HG02759 (cell line): ENCODE results near the gene ZNF705A.
"Not testable (repeated sequence)": the region's sequence is repeated elsewhere in the genome, so short reads cannot be mapped to it uniquely, and the experiment has no call there.

Experiments
- ATAC-seq: cut with Tn5 transposase; IDR thresholded peaks from one replicate; pipeline ENCODE4 v1.9.1; 2021; ENCODE audit warnings: mild to moderate bottlenecking, moderate library complexity; ENCODE audit not compliant: unreplicated experiment

The ZNF705A gene

DNA sequence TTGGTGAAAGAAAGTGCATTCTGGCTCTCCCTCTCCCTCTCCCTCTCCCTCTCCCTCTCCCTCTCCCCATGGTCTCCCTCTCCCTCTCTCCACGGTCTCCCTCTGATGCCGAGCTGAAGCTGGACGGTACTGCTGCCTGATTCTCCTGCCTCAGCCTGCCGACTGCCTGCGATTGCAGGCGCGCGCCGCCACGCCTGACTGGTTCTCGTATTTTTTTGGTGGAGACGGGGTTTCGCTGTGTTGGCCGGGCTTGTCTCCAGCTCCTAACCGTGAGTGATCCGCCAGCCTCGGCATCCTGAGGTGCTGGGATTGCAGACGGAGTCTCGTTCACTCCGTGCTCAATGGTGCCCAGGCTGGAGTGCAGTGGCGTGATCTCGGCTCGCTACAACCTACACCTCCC lies 26.5 kb downstream of the ZNF705A start:
- ATAC-seq, result not testable (repeated sequence)

DNA sequence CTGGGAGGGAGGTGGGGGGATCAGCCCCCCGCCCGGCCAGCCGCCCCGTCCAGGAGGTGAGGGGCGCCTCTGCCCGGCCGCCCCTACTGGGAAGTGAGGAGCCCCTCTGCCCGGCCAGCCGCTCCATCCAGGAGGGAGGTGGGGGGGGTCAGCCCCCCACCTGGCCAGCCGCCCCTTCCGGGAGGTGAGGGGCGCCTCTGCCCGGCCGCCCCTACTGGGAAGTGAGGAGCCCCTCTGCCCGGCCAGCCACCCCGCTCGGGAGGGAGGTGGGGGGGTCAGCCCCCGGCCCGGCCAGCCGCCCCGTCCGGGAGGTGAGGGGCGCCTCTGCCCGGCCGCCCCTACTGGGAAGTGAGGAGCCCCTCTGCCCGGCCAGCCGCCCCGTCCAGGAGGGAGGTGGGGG lies 27.4 kb downstream of the ZNF705A start:
- not testable (repeated sequence) for ATAC-seq

DNA sequence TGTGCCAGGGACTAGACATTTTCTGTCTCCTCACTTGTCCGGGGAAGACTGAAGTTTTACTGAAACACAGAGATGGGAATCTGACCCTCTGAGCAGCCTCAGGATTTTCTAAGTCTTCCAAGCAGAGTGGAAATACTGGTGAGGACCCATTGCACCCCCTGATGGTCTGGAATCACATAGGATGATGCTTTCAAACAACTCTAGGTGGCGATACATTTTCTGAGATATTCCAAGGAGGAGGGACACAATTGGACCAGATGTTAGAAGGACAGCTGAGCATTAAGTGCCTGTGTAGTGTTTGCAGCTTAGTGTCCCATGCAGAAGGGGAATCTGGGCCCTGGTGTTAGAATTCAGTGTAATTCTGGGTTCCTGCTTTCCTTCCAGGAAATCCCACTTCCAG lies 31.3 kb downstream of the ZNF705A start:
- not testable (repeated sequence) for ATAC-seq

DNA sequence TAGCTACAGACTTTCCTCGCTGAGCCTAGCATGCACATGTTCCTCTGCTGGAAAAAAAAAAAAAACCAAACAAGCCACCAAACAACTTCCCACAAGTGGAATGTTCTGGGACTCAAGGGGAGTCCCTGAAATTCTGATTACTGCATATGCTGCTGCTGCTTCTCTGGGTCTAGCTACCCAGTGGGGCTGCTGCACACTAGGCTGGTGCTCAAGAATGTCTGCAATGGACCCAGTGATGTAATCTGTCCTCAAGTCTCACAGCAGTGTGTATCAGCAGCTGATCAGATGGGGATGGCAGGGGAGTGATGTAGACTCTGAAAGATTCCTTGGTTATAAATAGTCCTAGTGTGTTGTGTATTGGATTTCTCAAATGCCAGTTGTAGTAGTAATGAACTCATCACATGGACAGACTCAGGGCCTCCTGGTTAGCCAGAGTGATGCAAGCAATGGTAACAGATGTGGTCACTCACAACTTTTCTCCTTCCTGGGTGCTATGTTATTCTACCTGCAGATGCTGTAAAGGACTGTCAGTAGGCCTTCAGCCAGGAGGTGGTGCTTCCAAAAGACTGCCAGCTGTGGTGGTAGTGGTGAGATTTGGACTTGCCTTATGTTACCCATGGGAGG lies 41.0 kb downstream of the ZNF705A start:
- not testable (repeated sequence) for ATAC-seq

DNA sequence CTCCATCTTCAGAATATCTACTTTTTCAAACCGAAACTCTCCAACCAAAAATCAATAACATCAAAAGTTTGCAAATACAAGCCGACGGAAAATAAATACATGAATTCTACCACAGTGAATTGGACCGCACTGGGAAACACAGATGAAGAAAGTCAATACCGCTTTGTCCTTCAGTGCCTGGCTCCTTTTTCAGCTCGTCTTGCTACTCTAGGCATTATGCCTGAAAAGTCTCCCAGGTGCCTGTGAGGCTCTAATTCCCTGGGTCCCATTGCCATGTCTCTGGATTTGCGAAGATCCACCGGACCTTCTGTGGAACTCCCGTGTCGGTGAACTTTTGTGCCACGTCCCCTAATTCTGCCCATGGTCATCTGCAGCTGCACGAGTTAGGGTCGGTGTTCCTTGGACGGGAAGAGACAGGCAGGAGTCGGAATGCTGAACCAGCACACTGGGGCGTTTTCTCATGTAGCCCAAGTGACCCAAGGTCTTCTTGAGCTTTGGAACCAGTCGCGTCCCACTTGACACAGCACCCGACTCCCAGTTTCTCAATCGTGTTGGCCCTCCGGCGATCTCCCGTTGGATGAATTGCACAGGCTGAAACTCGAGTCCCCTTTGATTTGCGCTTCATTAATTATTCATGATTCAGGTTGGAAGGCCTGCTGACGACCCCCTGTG lies 62.0 kb downstream of the ZNF705A start:
- not testable (repeated sequence) for ATAC-seq

DNA sequence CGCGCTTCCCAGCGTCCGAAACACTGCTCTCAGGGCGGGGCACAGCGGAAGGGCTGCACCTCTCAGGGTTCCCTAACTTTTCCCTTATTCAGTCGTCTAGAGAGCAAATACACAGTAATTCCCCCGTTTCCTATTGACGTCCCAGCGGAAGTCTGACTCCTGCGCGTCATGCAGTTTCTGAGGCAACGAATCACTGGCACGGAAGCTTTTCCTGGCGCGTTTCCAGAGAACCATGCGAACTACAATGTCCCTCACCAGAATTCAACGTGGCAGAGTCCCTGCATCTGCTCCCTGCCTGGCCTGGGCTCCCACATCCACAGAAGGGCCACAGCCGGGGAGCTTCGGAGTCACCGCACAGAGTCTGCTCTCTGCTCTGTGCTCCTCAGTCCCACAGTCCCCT lies 64.6 kb downstream of the ZNF705A start:
- ATAC-seq, result not testable (repeated sequence)

DNA sequence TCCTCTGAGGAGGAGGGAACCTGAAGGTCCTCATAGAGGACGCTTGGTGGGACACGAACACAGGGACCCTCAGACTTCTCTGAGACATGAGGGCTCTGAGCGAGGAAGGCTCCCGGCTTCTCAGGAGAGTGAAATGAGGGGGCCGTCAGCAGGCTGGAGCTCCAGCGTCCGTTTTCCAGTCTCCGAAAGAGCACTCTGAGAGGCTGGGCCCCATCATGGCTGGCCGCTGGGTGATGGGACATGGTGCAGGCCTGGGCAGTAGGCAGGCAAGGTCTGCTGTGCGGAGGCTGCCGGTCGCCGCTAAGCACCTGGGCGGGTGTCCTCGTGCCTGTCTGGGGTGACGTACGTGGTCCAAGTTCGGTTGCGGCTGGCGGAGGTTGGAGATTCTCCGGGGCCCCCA lies 65.0 kb downstream of the ZNF705A start:
- not testable (repeated sequence) for ATAC-seq

DNA sequence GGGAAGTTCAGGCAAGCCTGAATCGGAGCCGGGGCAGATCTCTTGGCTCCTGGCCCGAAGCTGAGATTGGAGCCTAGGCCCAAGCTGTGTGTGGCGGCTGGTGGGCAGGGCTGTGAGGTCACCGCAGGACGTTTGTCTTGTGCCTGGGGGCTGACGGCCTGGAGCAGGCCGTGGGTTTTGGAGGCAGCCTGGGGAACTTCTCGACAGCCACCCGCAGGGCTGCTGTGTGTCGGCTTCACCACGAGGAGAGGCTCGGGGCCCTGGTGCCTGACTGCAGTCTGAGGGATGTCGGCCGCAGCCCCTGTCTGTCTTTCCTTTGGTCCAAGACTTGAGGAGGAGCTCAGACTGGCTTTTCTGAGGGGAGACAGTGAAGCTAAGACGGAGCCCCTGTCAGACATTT lies 65.5 kb downstream of the ZNF705A start:
- ATAC-seq, result not testable (repeated sequence)

DNA sequence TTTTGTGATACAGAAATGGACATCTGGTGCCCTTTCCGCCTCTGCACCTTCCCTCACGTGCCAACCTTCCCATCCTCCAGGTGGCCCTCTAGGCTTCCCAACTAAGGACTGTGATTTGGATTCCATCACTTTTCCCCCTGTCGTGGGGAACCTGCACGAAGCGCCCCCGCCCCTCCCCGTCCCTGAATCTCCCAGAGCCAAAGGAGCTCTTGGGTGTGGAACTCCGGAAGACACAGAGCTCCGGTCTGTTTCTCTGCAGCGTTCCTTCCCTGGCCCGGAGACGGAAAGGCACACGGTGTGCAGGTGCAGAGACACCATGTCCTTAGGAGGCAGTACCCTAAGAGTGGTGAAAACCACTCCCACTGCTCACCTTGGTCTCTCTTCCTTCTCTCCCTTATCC lies 66.8 kb downstream of the ZNF705A start:
- ATAC-seq, result not testable (repeated sequence)

DNA sequence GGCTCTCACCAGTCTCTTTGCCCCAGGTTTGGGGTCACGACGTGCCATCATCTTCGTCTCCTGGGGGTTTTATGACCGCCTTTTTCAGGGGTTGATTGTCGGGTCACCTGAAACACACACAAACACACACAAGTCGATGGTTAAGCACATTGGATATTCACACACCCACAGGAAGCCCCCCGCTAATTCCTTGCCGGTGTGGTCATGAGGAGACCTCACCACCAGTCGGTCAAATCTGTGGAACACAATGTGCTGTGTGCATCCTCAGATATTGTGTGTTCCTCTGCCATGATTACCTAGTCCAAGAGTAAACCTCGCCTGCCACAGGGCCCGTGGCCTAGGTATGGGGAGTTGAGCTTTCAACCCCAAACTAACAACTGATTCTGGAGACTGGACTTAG lies 68.0 kb downstream of the ZNF705A start:
- not testable (repeated sequence) for ATAC-seq

DNA sequence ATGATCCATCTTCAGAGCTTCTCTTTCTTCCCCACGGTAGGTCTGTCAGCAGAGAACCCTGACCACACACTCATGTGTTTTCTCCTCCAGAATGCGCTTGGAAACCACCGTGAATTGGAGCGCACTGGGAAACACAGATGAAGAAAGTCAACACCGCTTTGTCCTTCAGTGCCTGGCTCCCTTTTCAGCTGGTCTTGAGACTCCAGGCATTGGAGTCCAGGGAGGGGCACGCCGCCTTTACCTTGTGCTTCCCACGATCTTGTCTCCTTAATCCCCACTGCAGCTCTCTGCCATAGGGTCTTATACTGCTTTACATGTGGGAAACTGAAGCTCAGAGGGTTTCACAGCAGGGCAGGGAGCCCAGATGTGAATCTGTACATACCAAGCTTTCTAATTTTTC lies 69.5 kb downstream of the ZNF705A start:
- no peak for ATAC-seq

DNA sequence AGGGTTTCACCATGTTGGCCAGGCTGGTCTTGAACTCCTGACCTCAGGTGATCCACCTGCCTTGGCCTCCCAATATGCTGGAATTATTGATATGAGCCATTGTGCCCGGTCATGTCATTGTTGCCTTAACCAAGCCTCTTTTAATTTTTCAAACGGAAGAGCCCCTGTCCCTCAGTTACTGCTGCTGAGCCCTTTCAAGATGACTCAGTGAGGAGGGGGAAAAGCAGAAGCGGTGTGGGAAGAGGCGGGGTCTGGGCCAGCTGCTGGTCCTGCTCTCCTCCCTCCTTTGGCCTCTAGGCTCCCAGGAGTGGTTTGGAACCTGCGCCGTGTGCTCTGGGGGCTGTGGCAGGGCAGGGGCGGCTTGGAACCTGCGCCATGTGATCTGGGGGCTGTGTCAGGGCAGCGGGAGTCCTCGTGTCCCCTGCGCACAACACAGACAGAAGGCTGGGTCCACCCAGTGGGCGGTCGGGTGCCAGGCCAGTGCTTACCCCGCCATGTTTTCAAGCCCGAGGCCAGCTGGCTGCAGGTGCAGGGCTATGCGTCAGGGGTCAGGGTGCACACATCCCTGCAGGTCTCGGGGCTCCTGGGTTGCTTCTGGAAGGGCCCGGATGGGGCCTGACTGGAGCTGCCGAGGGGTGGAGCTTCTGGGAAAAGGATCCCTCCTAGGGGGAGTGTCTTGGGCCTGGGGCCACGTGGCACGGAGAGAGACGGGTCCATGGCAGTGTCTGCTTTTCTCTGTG lies 70.3 kb downstream of the ZNF705A start, which contains the start of gene FAM90A1:
Gene FAM90A1 (minus strand): TSS at position 627 of the 740 bp plus-strand sequence. CDS start 2,786 bp downstream, outside the sequence.
- not testable (repeated sequence) for ATAC-seq

DNA sequence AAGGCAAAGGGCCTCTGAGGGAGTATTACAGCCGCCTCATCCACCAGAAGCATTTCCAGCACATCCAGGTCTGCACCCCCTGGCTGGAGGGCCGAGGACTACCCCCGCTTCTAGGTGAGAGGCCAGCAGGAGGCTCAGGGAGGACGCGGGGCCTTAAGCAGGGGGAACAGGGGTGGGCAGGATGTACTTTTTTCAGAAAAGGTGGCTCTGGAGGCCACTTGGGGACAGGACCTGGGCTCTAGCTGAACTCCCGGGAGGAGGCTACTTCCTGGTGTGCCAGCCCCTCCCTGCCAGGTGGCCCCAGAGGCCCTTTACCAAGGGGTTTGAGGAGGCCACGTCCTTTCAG lies 70.9 kb downstream of the ZNF705A start:
- not testable (repeated sequence) for ATAC-seq

DNA sequence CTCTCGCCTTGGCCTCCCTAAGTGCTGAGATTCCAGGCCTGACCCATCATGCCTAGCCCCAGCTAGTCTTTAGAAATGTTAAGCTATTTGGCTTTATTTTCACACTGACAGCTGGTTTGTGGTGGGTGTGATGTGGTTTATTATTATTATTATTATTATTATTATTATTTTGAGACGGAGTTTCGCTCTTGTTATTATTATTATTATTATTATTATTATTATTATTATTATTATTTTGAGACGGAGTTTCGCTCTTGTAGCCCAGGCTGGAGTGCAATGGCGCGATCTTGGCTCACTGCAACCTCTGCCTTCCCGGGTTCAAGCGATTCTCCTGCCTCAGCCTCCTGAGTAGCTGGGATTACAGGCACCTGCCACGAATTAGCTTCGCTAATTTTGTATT lies 71.8 kb downstream of the ZNF705A start:
- ATAC-seq, result not testable (repeated sequence)

DNA sequence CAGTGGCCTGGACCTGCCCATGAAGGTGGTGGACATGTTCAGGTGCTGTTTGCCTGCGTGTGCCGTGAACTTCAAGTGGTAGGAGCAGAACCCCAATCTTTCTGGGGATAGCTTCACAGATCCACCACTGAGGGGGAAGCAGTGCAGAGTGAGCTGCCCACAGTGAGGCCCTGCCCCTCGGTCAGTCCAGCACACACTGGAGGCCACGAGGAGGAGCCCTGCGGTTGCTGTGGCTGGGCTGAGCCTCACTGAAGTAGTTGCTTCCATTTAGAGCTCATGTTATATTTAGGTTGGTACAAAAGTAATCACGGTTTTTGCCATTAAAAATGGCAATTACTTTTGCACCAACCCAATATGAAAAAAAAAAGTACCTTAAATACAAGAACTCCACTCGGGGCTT lies 72.7 kb downstream of the ZNF705A start:
- not testable (repeated sequence) for ATAC-seq
